GM18870 (cell line): ENCODE data around the gene PRDX4.
"Not testable (repeated sequence)": the region's sequence is repeated elsewhere in the genome, so short reads cannot be mapped to it uniquely, and the experiment has no call there.

Experiments used
- ATAC-seq: cut with Tn5 transposase; IDR thresholded peaks from one replicate; pipeline ENCODE4 v1.9.1; 2021; ENCODE audit warnings: moderate library complexity; ENCODE audit not compliant: unreplicated experiment

PRDX4 gene

GRCh38 chrX:23667239-23668177 is at the start of gene PRDX4:
Gene PRDX4, plus strand, starts transcription at chrX:23667493. Its CDS starts 78 bp downstream, at chrX:23667571.
- ATAC-seq = no peak

- ATAC-seq = no peak
Observed at GRCh38 chrX:23621621-23622265, 45.5 kb upstream of the PRDX4 start.

DNA sequence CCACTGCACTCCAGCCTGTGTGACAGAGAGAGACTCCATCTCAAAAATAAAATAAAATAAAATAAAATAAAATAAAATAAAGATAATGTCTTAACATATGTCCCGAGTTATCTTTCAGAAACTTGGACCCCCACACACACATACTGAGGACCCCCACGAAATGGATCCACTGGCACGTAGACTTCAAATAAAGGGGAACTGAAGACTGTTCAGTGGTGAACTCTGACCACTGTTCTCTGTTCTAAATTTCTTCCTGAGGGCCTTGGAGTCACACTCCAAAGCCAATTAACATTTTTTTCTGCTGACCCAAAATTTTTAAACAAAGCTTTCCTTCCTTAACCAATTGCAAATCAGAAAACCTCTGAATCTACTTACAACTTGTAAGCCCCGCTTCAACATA is 43.5 kb upstream of the PRDX4 start:
- ATAC-seq = no peak

DNA sequence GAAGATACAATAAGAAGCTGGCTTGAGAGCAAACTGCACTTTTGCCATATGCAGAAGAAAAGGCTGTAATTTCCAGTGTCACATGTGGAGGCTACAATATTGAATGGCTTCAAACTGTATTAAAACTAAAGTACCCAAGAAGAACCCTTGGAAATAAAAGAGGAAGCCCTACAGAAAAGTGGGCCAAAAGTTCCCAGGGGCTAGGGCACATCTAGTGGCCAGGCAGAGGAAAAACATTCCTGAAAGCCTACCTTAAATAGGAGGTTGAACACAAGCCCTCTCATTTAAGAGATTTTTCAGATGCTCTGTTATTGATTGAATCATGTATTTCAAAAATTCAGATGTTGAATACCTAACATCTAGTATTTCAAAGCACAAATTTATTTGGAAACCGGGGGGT is 40.6 kb upstream of the PRDX4 start:
- ATAC-seq = no peak

GRCh38 chrX:23628131-23628530 is 39.2 kb upstream of the PRDX4 start:
- ATAC-seq = no peak

DNA sequence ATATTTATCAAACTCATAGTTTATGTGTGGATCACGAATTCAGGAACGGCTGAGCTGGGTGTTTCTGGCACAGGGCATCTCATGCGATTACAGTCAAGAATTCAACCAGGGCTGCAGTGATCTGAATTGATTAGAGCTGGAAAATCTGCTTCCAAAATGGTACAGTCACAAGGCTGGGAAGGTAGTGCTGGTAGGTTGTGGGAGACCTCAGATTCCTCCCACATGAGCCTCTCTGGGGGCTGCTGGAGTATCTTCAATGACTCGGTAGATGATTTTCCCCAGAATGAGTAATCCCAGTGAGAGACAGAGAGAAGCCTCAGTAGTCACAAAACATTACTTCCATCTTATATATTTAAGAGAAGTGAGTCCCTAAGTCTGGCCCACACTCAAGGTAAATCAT is 36.2 kb upstream of the PRDX4 start:
- no peak for ATAC-seq

- no peak for ATAC-seq
Observed at GRCh38 chrX:23633834-23634580, 33.3 kb upstream of the PRDX4 start.

DNA sequence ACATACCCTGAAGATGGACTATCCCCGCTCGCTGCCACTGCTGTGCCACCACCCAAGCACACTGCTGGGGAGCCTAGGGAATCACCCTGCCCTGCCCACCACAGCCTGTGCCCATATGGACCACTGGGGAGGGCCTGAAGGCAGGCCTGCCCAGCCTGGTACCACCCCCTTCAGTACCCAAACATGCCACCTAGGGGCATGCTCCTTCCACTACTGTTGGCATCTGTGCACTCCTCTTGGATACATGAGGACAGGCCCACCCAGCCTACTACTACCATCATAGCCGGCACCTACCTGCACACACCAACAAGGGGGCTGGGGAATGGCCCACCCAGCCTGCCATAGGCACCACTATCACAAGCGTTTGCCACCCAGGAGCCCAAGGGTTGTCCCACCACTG is 30.1 kb upstream of the PRDX4 start:
- peak; percentile 94 for ATAC-seq

GRCh38 chrX:23643020-23643419 is 24.3 kb upstream of the PRDX4 start:
- ATAC-seq = no peak

GRCh38 chrX:23644744-23645143 is 22.5 kb upstream of the PRDX4 start:
- no peak for ATAC-seq

DNA sequence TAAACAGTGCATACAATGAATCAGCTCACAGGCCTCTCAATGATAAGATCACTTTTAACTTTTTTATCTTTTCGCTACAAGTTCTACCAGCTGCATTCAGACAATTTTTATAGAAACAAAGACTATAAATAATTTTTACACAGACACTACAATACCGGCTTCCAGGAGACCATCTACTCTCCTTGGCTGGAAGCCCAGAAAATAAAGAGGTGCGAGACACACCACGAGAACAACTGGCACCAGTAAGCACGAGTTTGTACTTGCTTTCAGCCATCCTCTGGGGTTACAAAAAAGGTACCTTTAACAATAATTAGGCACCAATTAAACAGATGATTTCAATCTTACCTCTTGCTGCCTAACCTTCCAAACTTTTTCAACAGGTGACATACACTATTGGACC is 11.2 kb upstream of the PRDX4 start:
- no peak for ATAC-seq

DNA sequence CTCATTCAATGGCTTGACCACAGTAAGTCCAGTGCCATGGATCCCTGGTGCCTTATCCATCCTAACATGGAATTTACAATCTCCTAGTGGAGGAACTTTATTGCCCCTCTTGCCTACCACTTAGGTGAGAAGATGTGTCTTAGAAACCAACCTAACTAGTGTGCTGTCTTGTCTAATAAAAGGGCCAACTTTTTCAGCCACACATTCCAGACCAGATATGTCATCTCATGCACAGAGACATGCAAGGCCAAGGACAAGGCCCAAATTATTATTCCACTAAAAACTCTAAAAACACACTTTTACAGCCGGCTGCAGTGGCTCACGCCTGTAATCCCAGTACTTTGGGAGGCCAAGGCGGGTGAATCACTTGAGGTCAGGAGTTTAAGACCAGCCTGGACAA is 10.6 kb upstream of the PRDX4 start:
- ATAC-seq = no peak

- ATAC-seq = no peak
Observed at GRCh38 chrX:23659339-23659738, 8.0 kb upstream of the PRDX4 start.

DNA sequence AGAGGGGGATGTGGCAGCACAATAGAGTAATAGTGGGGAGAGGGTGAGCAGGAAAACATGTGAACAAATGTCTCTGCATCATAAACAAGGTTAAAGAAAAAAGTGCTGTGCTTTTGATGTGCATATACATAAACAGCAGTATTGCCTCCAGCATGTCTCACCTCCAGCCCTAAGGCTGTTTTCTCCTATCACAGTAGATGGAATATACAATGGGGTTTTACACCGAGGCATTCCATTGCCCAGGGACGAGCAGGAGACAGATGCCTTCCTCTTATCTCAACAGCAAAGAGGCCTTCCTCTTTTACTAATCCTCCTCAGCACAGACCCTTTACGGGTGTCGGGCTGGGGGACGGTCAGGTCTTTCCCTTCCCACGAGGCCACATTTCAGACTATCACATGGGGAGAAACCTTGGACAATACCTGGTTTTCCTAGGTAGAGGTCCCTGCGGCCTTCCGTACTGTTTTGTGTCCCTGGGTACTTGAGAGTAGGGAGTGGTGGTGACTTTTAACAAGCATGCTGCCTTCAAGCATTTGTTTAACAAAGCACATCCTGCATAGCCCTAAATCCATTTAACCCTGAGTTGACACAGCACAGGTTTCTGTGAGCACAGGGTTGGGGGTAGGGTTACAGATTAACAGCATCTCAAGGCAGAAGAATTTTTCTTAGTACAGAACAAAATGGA is 7.1 kb upstream of the PRDX4 start:
- not testable (repeated sequence) for ATAC-seq

DNA sequence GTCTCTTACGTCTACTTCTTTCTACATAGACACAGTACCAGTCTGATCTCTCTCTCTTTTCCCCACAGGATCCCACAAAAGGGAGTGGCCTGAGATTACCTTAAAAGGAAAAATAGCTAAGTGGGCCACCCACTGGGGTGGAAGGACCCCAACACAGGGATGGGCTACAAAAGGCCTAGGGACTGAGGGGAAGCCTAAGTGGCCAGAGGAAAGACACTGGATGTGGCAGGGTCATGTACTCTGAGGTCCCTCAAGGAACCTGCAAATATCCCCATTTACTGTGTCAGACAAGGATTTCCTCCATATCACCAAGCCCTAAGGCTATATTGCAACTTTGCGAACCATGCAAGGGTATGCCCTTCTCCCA is 6.5 kb upstream of the PRDX4 start:
- no peak for ATAC-seq

GRCh38 chrX:23661671-23662070 is 5.6 kb upstream of the PRDX4 start:
- ATAC-seq = no peak

DNA sequence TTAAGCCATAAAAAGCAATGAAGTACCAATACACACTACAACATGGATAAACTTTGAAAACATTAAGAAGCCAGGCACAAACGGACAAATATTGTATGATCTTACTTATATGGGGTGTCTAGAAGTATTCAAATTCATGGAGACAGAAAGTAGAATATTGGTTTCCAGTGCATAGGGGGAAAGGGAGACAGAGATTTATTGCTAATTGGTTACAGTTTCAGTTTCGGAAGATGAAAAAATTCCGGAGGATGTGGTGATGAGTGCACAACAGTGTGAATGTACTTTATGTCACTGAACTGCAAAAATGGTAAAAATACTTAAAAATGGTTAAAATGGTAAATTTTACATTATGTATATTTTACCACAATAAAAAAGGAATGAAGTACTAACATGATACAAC is 5.1 kb upstream of the PRDX4 start:
- ATAC-seq = peak; percentile 64

DNA sequence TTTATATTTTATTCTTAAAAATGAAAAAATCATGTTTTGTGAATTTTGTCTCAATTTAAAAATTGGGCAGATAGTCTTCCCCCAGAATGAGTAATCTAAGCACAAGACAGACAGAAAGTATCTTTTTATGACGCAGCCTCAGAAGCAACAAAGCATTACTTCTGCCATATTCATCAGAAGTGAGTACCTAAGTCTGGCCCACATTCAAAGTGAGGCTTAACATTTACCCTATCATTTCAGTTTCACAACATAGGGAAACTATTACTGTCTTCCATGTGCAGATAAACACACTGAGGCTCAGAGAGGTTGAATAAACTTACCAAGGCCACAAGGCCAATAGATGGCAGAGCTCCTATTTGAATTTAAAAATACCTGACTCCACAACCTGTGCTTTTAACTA is 4.4 kb upstream of the PRDX4 start:
- ATAC-seq = peak; percentile 63

GRCh38 chrX:23664496-23664895 is 2.8 kb upstream of the PRDX4 start:
- ATAC-seq = no peak

- no peak for ATAC-seq
Observed at GRCh38 chrX:23666282-23666681, 1.0 kb upstream of the PRDX4 start.

GRCh38 chrX:23668335-23668734 is 1.0 kb downstream of the PRDX4 start:
- peak; percentile 75 for ATAC-seq
